GM21723 (cell line): ENCODE results near the gene SLX4.

Experiments
- ATAC-seq: cut with Tn5 transposase; IDR thresholded peaks from one replicate; pipeline ENCODE4 v1.9.1; 2021; ENCODE audit warnings: mild to moderate bottlenecking, moderate library complexity; ENCODE audit not compliant: unreplicated experiment

SLX4 gene

DNA sequence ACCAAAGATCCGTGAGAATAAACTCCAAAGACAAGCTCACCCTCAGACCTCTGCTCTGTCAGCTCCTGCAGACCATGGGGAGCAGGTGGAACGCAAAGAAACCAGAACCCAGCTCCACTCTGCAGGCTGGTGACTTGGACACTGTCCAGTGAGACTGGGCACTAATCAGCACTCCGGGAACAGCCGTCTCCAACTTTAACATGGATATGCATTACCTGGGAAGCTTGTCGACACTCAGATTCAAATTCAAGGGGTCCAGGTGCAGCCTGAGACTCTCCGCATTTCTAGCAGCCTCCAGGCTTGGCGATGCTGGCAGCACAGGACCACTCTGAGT, 9.1 kb downstream of the SLX4 start:
- no peak for ATAC-seq

DNA sequence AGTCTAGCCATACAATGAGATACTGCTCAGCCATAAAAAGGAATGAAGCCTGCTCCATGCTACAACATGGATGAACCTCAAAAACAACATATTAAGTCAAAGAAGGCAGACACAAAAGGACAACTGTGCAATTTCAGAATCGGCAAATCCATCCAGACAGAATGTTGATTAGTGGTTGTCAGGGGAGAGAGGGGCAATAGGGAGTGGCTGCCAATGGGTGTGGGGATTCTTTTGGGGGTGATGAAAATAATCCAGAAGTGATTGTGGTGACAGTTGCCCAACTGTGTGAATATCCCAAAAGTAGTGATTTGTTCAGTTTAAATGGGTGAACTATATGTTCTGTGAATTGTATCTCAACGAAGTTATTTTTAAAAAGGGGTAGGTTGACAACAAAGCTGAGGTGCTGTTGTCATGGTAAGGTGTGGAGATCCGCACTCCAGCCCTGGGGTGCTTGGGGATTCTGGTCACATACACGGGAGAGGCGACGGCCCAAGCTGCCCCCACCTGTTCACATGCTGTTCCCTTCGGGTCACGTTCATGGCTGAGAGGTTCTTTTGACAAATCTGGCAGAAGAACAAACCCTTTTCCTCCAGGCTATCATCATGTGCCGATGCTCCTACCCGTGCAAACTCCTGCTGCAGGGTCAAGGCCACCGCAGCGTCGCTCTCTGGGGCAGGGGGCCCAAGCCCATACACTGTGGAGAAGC, 9.6 kb downstream of the SLX4 start:
- no peak for ATAC-seq

DNA sequence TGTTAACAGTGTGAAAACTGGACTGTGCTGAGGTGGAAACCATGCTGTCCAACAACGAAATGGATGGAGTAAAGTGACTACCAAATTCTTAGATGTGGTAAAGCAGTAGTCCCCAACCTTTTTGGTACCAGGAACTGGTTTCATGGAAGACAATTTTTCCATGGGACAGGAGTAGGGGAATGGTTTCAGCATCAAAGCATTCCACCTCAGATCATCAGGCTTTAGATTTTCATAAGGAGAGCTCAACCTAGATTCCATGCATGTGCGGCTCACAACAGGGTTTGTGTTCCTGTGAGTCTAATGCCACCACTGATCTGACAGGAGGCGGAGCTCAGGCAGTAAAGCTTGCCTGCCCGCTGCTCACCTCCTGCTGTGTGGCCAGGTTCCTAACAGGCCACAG, 11.5 kb downstream of the SLX4 start:
- no peak for ATAC-seq

DNA sequence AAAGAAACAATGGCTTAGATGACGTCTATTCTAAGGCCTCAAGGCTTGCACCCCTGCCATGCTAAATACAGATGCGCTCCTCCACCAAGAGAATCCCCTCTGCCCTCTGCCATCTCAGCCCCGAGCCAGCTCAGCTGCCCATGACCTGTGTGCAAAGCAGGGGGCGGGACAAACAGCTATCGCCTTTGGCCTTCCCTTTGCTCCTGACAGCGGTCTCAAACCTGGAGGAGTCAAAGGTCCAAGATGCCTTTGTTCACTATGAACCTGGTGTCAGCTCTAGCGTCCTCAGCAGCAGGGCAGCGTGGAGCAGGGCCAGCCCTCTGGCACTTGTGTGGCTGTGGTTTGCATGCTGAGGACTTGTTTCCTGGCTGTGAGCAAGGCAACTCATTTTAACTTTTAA, 12.3 kb downstream of the SLX4 start:
- no peak for ATAC-seq

DNA sequence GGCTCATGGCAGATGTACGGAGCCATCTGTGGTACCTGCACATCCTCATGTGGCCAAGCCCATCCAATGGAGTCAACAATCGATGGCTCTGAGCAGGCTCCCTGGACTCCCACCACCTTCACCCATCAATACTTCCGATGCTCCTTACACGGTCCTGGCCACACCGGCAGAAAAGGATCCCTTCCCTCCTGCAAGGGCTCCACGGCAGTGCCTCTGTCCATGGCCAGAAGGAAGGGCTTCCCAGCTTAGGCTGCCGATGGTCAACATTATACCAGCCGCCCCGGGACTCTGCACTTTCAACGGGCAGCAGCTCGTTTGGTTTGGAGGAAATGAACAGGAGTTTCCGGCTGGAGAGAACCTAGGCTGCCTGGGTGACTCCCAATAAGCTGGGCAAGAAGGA, 13.2 kb downstream of the SLX4 start:
- no peak for ATAC-seq

DNA sequence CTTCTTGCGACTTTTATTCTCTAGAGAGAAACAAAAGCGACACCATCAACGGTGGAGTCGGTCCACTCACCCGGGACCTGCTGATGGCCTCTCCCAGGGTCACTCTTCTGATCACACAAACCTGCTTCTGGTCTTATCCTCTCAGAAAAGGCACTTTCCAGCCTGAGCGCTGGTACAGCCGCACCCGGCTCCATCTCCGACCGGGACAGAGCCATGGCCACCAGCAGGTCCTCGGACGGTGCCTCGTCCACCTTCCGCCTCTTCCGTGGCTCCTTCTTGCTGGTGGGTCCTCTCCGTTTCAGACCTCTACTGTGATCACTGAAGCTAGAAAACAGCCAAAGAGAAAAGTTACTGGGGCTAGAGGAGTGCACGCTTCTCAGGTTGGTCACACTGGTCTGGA, 13.7 kb downstream of the SLX4 start:
- no peak for ATAC-seq

DNA sequence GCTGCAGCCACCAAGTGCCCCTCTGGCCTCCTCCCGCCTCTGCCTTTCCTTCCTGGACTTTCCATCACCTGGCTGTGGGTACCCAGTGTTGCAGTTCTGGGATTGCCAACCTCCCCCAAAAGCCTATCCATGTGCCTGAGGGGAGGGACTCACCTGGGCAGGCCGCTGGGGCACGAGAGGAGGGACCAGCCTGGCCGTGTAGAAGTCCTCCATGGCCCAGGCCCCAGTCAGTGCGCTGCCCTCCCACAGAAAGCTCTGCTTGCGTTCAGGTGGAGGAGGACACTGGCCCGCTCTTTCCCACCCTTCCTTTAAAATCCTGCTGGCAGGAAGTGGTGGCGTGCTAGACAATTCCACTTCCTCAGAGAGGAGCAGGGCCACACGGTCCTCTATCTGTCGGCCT, 14.2 kb downstream of the SLX4 start:
- ATAC-seq: no peak

DNA sequence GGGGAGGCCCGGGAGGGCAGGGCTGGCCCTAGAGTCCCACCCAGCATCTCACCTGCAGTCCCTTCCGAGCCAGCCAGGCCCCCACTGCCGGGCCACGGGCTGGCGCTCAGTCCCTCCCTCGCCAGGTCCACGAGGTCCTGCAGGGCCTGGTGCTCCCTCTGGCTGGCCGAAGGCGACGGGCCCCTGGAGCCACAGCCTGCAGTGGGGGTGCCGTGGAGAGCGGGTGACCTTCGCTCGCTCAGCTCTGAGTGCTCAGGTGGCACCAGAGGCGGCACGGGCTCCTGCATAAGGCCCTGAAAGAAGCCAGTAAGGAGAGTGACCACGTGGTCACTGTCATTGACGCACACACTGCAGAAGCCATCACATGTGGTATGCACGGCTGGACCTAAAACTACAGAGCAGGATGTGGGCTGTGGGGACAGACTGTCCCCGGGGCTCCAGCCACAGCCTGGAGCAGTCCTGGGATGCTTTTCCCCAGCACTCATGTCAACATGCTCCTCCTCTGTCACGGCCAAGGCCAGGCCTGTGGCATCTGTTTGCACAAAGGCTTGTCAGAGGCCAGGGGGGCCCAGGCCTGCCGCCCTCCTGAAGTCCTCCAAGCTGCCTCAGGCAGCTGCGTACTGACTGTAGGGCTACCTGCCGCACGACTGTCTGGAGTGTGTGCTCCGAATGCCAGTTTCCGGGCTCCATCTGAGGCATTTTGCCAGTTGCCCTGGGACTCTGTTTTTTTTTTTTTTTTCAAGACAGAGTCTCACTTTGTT, 15.1 kb downstream of the SLX4 start:
- ATAC-seq: no peak

DNA sequence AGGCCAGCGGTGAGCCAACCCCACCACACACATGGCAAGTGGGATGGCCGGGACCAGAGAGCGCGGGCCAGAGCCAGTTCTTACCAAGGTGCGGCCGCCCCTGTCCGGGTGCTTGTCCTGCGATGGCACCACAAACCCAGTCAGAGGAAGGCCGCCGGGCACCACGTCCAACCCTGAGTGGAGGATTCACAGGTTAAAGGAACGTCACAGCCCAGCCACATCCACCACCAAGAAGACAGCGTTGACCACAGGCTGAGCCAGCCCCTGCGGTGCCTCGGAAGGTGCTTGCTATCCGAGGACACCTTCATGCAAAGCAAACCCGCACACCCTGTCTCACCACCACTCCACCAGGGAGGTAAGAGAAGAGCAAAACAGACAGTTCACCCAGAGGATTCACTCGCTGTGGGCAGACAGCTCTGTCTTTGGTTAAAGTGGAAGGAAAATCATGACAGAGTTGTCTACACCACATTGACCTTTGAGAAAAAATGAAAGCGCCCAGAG, 15.8 kb downstream of the SLX4 start:
- ATAC-seq: no peak

DNA sequence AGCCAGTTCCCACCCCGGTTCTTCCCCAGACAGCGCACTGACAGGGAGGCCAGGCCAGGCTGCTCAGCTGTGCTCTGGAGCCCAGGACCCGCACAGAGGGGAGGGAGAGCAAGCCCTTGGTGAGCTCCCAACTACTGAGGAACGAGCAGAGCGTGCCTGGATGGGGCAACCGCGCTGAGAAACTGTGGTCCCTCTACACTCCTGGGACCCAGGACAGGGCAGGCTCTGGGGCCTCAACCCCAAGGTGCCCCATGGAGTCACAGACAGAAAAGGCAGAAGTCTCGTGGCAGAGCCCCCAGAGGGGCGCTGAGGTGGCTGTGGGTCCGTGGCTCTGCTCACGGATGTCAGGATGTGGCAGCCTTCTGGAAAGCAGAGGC, 16.3 kb downstream of the SLX4 start:
- ATAC-seq: no peak

DNA sequence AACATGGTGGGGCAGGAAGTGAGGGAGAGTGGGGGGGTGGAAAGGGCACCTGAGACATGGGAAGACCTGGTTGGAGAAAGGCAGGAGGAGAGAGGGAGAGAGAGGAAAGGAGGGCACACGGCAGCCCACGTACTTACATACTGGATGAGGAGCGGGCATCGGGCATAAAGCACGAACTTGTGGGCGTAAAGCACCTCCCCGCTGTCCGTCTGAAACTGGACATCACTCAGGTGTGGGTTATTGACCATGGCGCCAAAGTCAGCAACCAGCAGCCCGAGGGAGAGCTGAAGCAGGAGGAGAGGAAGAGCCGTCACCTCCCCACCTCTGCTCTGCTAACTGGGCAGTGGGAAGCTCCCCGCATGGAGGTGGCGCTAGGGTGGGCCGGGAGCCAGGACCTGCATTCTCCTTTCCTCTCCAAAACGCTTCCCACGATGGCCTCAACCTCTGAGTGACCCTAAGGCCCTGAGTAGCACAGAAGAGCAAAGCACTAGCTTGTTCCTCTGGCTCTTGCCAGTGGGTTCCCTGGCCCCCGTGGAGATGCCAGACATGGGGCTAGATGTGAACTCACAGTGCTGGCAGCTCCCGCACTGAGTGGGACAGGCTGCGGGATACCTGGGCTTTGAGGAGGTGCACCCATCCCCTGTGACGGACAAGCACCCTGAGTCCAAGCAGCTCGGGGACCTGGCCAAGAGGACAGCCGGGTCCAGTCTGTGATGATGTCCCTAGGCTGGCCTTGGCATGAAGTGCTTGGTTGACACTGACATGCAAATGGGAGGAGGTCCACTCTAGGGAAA, 16.9 kb downstream of the SLX4 start:
- no peak for ATAC-seq

DNA sequence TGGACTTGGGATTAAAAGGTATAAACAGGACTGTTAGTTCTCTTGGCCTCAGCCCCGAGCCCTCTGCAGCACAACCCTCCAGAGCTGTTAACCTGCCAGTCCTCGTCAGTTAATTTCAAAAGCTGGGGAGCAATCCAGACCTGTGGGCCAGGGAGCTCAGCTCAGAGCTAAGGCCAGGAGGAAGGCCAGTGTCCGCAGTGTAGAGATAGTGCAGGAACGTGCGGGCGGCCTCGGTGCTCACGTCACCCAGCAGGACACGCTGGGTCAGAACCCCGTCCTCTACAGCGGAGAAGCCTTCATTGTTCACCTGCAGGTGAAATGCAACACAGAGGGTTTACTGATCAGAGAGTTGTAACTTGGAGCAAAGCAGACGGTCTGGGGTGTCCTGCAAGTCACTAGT, 18.8 kb downstream of the SLX4 start:
- no peak for ATAC-seq

DNA sequence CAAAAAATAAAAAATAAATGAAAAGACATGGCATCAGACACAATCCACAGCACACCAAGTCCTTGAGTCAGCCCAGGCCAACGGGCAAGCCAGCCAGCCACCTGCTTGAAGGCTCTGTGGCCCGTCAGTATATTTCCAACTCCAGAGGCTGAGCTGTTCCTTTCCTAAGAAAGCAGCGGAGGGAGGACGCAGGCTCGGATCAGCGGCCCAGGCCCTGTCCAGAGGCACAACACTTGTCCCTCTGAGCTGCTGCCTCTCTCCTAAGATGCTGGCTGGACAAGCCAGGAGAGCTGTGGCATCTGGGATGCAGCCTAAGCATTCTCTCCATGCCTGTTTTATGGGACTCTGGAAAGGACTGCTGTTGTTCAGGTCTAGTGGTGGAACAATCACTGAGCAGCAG, 19.4 kb downstream of the SLX4 start:
- no peak for ATAC-seq

DNA sequence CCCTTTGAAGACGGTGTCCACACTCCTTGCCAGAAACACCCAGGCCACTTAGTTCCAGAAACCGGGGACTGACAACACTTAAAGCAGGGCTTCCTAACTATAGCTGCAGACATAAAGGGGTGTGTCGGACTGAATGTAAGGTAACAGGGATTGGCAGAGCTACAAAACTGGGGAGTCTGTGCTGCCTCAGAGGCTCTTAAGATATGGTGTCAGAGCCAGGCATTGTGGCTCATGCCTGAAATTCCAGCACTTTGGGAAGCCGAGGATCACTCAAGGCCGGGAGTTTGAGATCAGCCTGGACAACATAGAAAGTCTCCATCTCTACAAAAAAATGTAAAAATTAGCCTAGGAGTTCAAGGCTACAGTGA, 20.0 kb downstream of the SLX4 start:
- ATAC-seq: no peak

DNA sequence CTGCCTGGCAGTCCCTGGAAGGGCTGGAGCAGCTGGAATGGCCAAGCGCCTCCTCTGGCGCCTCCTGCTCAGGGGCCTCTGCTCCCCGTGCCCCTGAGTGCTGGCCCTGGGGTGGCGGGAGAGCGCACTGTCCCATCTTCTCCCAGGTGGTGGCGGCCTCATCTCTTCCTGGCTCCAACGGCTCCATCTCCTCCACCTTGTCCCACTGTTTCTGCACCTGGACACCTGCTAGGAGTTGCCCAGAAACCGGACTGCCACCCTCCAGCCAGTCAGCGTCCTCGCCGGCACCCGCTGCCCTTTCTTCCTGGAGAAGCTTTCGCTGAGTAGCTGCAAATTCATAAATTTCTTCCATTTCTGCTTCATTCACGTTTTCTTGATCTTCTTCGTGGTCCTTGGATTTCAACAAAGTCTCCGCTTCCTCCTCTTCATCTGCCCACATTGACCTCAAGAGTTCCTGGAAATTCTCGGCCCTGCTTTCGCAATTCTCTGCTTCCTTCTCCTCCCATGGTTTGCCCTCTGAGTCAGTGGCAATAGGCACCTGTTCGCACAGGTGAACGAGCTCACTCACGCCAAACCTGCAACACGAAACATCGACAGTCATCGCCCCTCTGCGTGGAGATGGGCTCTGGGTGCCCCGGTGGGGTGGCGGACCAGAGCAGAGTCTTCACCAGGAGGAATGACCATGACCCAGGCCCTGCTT, 20.5 kb downstream of the SLX4 start:
- no peak for ATAC-seq

DNA sequence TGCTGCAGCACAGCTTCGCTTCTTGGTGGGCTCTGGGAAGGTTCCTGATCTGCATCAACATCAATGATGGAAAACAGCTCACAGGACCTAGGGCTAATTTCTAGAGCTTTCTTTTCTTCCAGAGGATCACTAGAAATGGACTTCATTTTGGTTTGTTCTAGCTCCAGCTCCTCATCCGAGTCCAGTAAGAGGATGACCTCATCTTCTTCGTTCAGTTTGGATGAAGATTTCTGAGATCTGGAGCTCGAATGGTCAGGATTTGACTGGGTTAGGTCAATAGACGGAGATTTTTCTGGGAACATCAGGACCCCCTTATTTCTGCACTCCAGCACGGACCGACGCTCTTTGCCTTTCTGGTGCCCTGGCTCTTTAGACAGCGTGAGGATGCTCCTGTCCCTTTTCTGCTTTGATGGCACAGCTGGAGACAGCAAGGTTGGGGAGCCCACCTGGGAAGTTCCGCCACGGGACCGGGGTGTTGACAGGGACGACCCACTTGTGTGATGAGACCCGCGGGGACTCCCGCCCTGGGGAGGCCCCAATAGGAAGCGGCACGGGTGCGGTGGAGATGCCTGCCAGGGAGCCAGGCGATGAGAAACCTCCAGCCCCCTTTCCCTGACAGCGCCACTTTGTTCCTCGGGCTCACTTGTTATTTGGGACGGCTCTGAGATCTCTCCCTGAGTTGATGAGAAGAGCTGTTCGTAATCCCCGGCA, 21.3 kb downstream of the SLX4 start:
- ATAC-seq: no peak

DNA sequence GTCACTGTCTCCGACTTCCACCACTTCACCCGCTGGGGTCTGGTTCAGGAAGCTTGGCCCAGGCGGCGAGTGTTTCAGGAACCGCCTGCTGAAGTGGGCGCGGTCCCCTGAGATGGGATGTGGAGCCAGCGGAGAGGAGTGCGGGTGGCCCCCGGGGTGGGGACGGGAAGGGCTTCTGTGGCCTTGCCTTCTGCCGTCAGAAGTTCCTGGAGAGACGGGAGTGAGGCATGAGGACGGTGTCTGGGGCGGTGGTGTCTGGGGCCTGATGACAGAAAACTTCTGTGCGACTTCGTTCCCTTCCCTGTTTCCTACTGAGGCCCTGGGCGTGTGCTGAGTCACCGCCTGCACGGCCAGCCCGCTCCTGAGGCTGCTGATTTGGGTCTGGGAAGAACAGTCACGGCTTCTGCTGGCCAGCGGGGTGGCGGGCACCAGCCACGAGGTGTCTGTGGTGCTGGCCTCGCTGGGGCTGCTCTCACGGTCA, 21.9 kb downstream of the SLX4 start:
- ATAC-seq: no peak

DNA sequence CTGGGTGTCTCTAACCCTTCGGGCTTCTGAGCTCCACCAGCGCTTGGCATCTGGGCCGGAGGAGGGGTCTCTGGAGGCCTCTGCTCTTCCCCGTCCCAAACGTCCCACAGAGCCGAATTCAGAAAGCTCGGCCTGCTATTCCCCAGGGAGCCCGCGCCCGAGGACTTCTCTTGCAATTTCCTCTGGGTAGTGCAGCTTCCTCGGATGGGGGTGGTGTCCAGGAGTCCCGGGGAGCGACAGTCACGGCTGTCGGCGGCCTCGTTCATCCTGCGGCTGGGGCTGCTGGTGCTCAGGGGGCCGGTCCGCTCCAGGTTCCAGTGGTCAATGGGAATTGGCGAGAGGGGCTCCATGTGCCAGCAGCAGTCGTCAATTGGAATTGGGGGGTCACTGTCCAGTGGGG, 22.4 kb downstream of the SLX4 start:
- ATAC-seq: no peak

DNA sequence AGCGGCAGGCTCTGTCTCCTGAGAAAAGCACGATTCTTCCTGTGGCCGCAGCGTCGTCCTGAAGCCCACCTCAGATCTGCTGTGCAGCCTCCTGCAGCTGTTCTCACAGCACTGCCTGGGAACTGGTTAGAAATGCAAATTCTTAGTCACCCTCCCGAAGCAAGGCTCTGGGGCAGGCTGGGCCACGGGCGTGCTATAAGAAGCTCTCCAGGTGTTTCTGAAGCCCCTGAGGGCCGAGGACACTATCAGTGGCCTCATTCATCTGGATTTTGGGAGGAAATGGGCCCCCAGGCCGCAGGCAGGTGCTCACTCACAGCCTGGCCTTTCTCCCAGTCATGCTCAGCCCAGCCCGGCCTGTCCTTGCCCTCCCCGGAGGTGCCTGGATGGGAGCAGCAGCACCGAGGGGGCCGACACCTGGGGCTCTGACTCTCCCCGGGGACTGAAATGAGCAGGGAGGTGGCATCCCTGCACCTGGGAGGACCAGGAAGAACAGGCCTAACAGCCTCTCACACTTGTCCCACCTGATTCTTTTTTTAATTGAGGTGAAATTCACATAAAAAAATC, 23.8 kb downstream of the SLX4 start:
- ATAC-seq: no peak

DNA sequence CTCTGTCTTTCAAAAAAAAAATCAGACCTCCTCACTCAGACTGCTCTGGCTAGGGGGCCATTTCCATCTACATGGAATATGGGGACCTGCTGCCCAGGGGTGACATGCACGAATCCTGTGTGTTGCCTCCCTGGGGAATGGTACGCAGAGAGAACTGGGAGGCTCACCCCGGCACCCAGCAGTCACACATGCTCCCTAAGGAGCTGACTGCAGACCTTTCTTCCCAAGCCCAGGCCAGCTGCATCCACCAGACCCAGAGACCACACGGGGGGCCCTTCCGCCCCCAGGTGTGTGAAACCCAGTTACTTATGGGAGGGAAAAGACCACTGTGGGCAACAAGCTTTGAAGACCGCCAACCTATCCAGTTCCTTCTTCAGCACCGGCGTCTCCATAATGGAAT, 27.0 kb downstream of the SLX4 start:
- ATAC-seq: no peak
